Measurements from ENCODE around the gene CLPSL1. TPM values are rescaled to one million over a fixed set of nuclear protein-coding genes. Genes with fewer than 3 reads are reported as not detected.

Gene CLPSL1
- total and polyA plus RNA-seq, 2 of the 8 experiments (the other 6 are each of a cell fraction or from before 2014, with no cell fraction given), result not detected

DNA sequence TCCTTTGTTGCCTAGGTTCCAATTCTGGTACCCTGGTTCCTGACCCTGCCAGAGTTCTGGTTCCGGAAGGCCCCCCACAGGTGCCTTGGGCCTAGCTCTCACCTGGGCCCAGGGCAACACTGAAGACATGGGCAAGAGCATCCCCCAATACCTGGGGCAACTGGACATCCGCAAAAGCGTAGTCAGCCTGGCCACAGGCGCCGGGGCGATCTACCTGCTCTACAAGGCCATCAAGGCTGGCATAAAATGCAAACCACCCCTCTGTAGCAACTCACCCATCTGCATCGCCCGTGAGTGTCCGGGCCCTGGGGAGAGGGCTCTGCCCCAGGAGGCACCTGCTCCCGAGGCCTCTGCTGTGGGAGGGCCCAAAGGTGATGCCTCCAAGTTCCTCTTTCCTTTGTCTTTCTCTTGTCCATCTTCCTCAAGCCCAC, 43.8 kb upstream of the CLPSL1 start, which contains the start of gene ARMC12:
Gene ARMC12 (plus strand): TSS at position 51 of the 431 bp plus-strand sequence. CDS start 77 bp downstream, at position 128.
- Histone ChIP-seq H4K5ac (ENCODE audit: insufficient read length, low read depth, low read length) (peak within 1 kb of the TSS; percentile 28), H2BK12ac (ENCODE audit: low read depth, low read length) (peak within 1 kb of the TSS; percentile 99), H2BK5ac (ENCODE audit: low read depth, low read length) (peak within 1 kb of the TSS; percentile 64; the same call in 1 of the 2 replicates), H4K20me1 (replicated peaks in 1 of 2; ENCODE audit: control insufficient read depth in 1 of 2, insufficient read depth in 2 of 2, low read length in 2 of 2) (no peaks in the 10 kb centered on the region), H2BK20ac (ENCODE audit: low read length) (peak within 1 kb of the TSS; percentile 89), H2AFZ (ENCODE audit: low read length) (0 out of 2 replicates have a peak within 1 kb of the TSS, but pooled peaks have one; percentile 14), H3K27ac (ENCODE audit: low read depth, low read length) (no peak within 1 kb of the TSS), H3K79me1 (ENCODE audit: low read depth, low read length) (no peaks in the 10 kb centered on the region), H3K9ac (replicated peaks in 1 of 4; ENCODE audit: extremely low read depth in 1 of 4, low read depth in 3 of 4, low read length in 3 of 4) (no peak within 1 kb of the TSS), H3K79me2 (ENCODE audit: control insufficient read depth in 1 of 2, insufficient read depth in 2 of 2, low read length in 2 of 2) (no peaks in the 10 kb centered on the region), H4K91ac (replicated peaks; ENCODE audit: insufficient read length, low read length) (peak within 1 kb of the TSS; percentile 82), H2BK120ac (replicated peaks; ENCODE audit: low read depth, low read length) (peak within 1 kb of the TSS; percentile 25), H3K4me1 (replicated peaks in 1 of 4; ENCODE audit: control insufficient read depth in 3 of 4, insufficient read depth in 4 of 4, low read length in 3 of 4) (peaks cover 9 to 42% (median 28%) of the 10 kb centered on the region in 4 experiments), H3K56ac (replicated peaks; ENCODE audit: insufficient read length, low read depth, low read length) (no peak within 1 kb of the TSS), H4K8ac (ENCODE audit: extremely low read depth, insufficient read depth, low read length) (no peak within 1 kb of the TSS), H3K4me2 (ENCODE audit: insufficient read depth in 1 of 2, low read depth in 2 of 2, low read length in 2 of 2) (no peak within 1 kb of the TSS), H3K4ac (replicated peaks; ENCODE audit: insufficient read length, low read depth, low read length) (peak within 1 kb of the TSS; percentile 50), H3K14ac (ENCODE audit: insufficient read length) (no peak within 1 kb of the TSS), H3K36me3 (ENCODE audit: control insufficient read depth in 2 of 4, insufficient read depth in 4 of 4, low read length in 3 of 4) (no peaks in the 10 kb centered on the region), H3K18ac (ENCODE audit: extremely low read depth, low read length) (peak within 1 kb of the TSS; percentile 91), H3K23me2 (ENCODE audit: low read depth, low read length) (peaks cover 6% of the 10 kb centered on the region), H2AK5ac (ENCODE audit: low read depth, low read length) (peak within 1 kb of the TSS; percentile 25; the same call in 1 of the 2 replicates), H3K27me3 (replicated peaks in 1 of 4; ENCODE audit: control insufficient read depth in 3 of 4, extremely low read depth in 1 of 4, insufficient read depth in 3 of 4, low read length in 3 of 4) (no peaks in the 10 kb centered on the region), H3K4me3 (ENCODE audit: extremely low read depth in 1 of 4, insufficient read depth in 2 of 4, low read depth in 3 of 4, low read length in 4 of 4) (no peak within 1 kb of the TSS), H3K23ac (ENCODE audit: insufficient read length) (no peak within 1 kb of the TSS), H3K9me3 (ENCODE audit: insufficient read depth in 2 of 2, low read depth in 1 of 2, low read length in 1 of 2) (no peaks in the 10 kb centered on the region), H2BK15ac (ENCODE audit: low read length) (peak within 1 kb of the TSS; percentile 97)
- POLR2A ChIA-PET (ENCODE audit: partially characterized antibody), result interaction anchor here (1.1 to 8.7 kb wide), 2 partner anchors 10 to 26 kb away, joined by 5 to 84 read pairs; no protein-coding TSS in a partner anchor
- CTCF ChIA-PET (ENCODE audit: partially characterized antibody), result interaction anchor here (0.7 to 9.4 kb wide), 54 partner anchors 10 to 427 kb away, joined by 3 to 137 read pairs (median 6); partner anchors contain the start of gene CLPS
- WGBS, 2 experiments (ENCODE audit: extremely low coverage in 1 of 2, insufficient coverage in 1 of 2, insufficient read length in 1 of 2, insufficient replicate concordance in 2 of 2, low coverage in 1 of 2, low lambda C conversion rate in 2 of 2, missing lambda C conversion rate in 1 of 2), result 92% methylated on average over 10 of the region's 10 CpGs; no CpG with 5 or more reads in 1 of the 2 experiments
- TF ChIP-seq RNF2 (IDR thresholded peaks at IDR 0.05; ENCODE audit: borderline replicate concordance, low read depth, low read length, missing control alignments, poor library complexity, severe bottlenecking) (no peak), JUN (IDR thresholded peaks at IDR 0.05; ENCODE audit: low read depth, low read length) (no peak), SIX5 (IDR thresholded peaks at IDR 0.05; ENCODE audit: low read depth, low read length) (no peak)
- DNase-seq (ENCODE audit: low read depth in 1 of 2, low spot score in 2 of 2) (no peak), FAIRE-seq (no peak)
